GM18517 (cell line): ENCODE data around the gene OR1J4.
"Not testable (repeated sequence)": the region's sequence is repeated elsewhere in the genome, so short reads cannot be mapped to it uniquely, and the experiment has no call there.

Experiments used
- ATAC-seq: cut with Tn5 transposase; IDR thresholded peaks from one replicate; pipeline ENCODE4 v1.9.1; 2021; ENCODE audit warnings: mild to moderate bottlenecking, moderate library complexity; ENCODE audit not compliant: unreplicated experiment

OR1J4 gene, protein sequence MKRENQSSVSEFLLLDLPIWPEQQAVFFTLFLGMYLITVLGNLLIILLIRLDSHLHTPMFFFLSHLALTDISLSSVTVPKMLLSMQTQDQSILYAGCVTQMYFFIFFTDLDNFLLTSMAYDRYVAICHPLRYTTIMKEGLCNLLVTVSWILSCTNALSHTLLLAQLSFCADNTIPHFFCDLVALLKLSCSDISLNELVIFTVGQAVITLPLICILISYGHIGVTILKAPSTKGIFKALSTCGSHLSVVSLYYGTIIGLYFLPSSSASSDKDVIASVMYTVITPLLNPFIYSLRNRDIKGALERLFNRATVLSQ

DNA sequence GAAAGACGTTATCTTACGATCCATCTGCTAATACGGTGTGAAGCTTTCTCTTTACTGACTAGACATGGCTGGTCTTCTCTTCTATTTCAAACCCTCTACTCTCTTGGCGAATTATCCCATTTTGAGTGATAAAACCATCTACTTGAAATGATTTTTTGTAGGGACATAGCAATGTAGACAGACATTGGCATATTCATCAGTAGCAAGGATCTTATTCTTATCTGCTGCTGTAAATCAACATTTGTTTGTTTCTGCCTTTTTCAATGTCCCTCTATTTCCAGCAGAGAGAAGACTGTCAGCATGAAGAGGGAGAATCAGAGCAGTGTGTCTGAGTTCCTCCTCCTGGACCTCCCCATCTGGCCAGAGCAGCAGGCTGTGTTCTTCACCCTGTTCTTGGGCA is at the start of gene OR1J4:
Gene OR1J4, plus strand, starts transcription at position 301 of the 400 bp plus-strand sequence. Its CDS starts 0 bp downstream, at position 301.
- ATAC-seq = no peak

DNA sequence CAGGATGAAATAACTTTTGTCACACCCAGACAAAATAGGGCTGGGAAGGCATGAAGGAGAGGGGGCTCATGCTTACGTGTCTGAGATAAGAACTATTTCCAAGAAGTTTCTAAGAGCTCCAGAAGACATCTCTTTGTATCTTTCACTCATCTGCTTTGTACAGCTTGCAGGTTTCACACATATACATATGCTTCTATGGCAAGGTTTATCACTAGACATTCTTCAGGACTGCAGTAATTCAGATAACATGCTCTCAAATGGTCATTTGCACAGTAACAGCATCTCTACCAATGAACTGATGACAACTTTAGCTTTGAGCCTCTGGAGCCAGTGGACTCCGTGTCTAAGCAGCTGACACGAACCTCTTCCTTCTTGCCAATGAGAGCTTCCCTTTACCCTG is 44.4 kb upstream of the OR1J4 start:
- no peak for ATAC-seq

DNA sequence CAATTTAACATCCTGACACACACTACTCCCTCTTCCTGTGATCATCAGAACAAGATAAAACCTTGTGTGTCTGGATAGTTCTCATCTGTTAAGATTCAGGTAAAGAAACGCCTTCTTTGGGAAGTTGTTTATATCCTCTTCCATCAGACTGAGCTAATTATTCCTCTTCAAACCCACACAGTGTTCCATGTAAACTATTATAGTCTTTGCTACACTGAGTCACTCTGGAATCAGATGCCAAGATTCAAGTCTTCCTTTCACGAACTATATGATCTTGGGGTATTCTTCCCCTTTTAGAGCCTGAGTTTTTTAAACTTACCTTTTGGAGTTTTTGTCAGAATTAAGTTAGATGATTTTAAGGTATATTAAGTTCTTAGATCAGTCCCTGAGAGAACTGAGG is 43.2 kb upstream of the OR1J4 start:
- no peak for ATAC-seq

DNA sequence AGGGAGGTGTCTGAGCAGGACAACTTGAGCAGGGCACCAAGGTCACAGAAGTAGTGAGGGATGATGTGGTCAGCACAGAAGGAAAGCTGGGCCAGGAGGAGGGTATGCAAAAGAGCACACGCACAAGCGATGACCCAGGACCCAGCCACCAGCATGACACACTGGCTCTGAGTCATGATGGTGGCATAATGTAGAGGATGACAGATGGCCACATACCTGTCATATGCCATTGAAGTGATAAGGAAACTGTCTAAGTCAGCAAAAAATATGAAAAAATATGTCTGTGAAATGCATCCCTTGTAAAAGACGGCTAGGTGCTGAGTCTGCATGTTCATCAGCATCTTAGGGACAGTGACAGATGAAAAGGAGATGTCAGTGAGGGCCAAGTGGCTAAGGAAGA is 41.6 kb upstream of the OR1J4 start:
- no peak for ATAC-seq

DNA sequence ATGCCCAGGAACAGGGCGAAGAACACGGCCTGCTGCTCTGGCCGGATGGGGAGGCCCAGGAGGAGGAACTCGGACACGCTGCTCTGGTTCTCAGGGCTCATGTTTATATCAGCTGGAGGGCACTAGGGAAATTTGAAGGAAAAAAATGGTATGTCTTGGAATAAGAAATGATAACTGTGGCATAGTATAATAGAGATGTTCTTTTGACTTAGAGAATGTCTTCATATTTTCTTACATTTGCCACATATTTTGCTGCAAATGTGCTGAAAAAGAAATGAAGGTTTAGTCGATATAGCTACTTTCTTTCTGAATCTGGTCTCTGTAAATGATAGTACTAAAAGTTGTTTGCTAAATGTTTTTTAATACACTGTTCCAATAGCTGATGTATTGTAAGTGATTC is 41.1 kb upstream of the OR1J4 start, which contains the start of gene OR1J1:
Gene OR1J1, minus strand, starts transcription at position 101 of the 400 bp plus-strand sequence. Its CDS starts 0 bp downstream, at position 101.
- ATAC-seq = no peak

DNA sequence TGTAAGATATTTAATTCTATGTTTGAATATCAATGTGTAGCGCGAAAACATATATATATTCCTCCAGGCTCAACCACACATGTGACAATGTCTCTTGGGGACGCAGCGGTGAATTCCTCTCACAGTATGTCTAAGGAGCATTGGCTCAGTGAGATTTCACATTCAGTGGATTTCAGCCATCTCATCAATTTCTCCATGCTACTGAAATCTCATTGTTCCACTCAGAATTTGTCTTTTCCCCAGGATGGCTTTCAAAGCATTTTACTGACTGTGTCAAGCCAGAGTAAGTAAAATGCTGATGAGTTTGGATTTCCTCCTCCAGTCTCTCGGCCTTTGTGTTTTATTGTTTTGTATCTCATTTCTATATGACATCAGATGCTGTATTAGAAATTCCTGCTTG is 39.9 kb upstream of the OR1J4 start:
- no peak for ATAC-seq

DNA sequence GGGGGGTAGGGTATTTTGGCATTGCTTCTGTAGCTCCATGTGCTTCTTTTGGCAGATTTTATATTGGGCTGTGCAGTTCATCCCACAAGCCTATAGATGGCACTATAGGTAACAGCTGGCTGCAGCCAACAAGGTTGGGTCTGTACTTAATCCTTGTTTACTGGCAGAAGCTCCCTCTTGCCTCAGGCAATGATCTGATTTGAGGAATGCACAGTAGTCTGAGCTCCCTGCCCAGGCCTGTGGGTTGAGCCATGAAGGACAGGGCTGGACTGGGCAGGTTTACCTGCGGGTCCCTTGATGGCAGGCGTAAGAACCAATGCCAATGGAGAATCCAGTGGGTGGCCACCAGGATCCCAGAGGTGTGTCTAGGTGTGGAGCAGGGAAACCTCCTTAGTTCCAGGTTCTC is 20.1 kb upstream of the OR1J4 start:
- ATAC-seq = no peak

DNA sequence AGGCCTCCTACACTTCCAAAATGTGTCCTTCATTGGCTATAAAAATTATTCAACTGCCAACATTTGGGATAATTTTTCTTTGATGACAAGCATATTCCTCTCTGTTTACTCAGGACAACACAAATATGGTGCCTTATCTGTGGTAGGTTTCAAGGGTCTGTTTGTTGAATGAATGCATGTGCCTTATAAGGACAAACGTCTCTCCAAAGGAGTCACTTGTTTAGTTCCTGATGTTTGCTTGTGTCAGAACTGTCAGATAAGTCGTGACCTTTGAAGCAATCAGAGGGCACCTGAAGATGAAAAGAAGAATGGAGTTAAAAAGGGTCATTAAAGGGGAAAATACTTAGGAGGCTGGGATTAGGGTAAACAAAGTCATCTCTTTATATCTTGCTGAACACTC is 12.0 kb upstream of the OR1J4 start:
- ATAC-seq = no peak

DNA sequence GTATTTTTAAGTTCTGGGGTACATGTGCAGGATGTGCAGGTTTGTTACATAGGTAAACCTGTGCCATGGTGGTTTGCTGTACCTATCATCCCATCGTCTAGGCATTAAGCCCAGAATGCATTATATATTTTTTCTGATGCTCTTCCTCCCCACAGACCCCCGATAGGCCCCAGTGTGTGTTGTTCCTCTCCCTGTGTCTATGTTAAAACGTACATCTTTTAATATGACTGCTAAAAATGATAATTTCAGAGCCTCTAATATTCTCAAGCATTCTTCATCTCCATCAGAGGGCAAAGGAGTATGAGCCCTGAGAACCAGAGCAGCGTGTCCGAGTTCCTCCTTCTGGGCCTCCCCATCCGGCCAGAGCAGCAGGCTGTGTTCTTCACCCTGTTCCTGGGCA is 8.4 kb upstream of the OR1J4 start, which contains the start of gene OR1J2:
Gene OR1J2, plus strand, starts transcription at position 301 of the 400 bp plus-strand sequence. Its CDS starts 0 bp downstream, at position 301.
- ATAC-seq = no peak

DNA sequence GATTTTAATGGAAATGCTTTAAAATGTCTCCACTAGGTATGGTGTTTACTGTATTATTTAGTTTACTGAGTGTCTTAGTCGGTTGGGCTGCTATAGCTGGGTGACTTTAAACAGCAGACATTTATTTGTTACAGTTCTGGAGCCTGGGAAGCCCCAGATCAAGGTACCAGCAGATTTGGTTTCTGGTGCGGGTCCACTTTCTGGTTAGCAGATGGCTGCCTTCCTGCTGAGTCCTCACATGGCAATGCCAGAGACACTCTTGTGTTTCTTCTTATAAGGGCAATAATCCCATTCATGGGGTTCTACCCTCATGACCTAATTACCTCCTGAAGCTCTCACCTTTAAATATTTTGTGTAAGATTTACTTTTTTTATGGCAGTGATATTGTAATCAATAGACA is 715 bp upstream of the OR1J4 start:
- no peak for ATAC-seq

DNA sequence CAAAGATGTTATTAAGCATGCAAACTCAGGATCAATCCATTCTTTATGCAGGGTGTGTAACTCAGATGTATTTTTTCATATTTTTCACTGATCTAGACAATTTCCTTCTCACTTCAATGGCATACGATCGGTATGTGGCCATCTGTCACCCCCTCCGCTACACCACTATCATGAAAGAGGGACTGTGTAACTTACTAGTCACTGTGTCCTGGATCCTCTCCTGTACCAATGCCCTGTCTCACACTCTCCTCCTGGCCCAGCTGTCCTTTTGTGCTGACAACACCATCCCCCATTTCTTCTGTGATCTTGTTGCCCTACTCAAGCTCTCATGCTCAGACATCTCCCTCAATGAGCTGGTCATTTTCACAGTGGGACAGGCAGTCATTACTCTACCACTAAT is 435 bp downstream of the OR1J4 start:
- ATAC-seq = no peak

DNA sequence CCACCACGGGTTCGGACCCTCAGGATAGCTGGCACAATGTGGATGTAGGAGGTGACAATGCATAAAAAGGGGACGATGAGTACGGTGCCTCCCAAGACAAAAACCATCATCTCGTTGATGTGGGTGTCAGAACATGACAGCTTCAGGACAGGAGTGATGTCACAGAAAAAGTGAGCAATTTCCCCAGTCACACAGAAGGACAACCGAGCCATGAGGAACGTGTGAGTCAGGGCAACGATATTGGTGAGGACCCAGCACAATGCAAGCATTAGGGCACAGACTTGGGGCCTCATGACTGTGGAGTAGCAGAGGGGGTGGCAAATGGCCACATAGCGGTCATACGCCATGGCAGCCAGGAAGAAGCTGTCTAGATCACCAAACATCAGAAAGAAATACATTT is 7.7 kb downstream of the OR1J4 start:
- no peak for ATAC-seq

DNA sequence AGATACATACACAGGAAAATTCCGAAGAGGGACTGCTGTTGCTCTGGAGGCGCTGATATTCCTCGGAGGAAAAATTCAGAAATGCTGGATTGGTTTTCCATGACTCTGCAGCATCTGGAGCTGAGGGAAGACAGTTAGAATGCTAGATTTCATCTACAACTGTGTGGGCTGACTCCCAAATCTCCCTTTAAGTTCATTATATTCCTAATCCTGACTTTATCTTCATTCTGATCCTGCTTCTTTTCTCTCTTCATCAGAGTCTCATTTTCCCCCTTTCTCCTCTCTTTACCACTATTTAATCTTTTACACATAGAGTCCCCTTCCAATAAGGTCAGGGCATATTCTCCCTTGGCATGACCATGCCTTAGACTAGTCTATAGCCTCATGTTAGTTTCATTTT is 8.3 kb downstream of the OR1J4 start, which contains the start of gene OR1N1:
Gene OR1N1, minus strand, starts transcription at position 101 of the 400 bp plus-strand sequence. Its CDS starts 0 bp downstream, at position 101.
- no peak for ATAC-seq

DNA sequence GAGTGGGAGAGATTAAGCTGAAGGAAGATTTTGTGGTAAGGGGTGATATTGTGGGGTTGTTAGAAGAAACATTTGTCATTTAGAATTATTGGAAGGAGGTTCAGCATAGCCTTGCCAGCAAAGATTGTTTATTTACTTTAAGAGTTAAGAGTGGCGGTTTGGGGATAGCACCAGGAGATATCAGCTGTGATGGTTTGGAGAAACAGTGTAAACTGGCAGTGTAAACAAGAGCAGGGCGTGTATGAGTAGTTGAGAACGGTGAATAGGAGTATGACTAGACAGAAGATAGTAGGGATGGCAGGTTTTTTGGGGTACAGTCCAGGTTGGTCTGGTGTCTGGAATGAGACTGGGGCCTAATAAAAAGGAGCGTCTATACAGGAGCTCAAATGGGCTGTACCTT is 12.2 kb downstream of the OR1J4 start:
- ATAC-seq = not testable (repeated sequence)

DNA sequence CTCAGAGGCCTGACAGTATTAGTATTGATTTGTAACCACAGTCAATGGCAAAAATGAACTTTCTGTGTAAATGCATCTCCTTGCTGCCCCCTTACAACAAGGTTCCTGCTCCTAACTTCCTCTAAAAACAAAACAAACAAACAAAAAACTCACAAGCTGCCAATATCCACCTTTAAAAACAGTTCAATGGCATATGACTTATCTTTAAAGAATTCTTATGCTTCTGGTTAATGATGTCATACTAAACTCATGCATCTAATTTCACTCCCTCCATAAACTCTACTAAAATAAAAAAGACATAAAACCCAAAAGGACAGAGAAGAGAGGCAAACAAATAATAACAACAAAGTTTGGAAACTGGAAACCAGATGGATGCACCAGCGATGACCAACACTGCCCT is 17.2 kb downstream of the OR1J4 start:
- no peak for ATAC-seq

DNA sequence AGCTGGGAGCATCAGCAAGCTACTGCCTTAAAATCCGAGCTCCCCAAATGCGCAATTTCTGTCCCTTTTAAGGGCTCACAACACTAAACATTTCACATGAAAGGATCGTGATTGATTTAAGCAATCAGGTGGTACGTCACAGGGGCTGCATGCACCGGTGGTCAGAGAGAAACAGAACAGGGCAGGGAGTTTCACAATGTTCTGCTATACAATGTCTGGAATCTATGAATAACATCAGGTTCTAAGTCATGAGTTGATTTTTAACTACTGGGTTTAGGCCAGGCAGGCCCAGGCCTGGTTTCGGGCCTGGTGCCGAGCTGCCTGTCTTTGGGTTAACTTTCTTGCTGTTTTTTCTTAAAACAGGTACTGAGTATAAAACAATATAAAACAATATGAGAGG is 18.1 kb downstream of the OR1J4 start:
- ATAC-seq = not testable (repeated sequence)

DNA sequence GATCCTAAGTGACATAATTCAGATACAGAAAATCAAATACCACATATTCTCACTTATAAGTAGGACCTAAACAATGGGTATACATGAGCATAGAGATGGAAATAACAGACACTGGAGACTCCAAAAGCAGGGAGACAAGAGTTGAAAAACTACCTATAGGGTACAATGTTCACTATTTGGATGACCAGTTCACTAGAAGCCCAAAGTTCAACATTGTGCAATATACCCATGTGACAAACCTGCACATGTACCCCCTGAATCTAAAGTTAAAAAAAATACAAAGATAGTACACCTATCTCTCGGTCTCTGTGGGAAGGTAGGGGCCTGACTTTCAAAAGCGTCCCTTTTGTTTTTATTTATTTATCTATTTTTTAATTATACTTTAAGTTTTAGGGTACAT is 19.8 kb downstream of the OR1J4 start:
- ATAC-seq = no peak

DNA sequence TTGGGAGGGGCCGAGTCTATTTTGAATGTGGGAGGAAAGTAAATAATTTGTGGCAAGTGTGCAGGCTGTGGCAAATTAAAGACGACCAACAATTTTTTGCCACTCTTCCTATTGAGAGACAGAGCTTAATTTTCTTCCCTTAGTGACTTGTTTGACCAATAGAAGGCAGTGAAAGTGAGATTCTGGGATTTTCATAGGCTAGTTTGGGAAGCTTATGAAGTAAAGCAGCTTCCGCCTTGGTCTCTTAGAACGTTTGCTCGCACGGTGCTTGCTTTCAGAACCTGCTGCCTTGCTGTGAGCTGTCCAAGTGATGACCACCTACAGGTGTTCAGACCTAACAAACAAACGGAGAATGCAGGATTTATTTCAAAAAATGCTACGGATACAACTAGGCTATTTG is 27.3 kb downstream of the OR1J4 start:
- ATAC-seq = no peak

DNA sequence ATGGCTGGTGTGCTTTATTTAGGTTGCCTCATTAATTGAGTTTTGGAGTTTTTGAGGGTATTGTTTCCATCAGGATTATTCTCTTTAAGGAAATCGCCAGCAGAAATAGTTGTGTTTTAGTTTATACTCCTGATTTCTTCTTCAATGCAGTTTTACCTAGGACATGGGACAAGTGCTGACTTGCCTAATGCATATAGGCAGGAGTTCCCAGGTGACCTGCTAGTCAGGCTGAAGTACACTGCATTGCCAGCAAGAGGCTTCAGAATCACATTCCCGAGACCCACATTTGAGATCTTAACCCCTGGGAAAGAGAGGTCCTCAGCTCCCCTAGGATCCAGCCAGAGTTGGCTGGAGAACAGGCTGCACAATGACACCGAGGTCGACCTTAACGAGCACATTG is 32.4 kb downstream of the OR1J4 start:
- ATAC-seq = no peak

DNA sequence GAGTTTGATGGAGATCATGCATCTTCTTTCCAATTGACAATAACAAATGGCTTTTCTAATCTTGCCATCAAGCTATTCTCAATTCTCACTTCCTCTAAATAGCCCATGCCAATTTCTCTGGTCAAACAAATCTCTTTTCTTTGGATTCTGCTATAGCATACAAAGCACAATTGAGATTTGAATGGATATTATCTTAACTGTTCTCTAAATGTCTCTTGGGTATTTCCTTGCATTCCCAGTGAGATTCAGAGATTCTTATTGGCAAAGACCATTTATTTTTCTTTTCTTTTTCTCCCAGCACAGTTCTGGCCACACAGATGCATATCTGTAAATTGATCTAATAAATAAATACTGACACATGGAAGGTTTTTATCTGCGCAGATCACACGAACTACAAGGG is 33.9 kb downstream of the OR1J4 start, which contains the start of gene OR1N2:
Gene OR1N2, plus strand, starts transcription at position 301 of the 400 bp plus-strand sequence. CDS start 100 bp downstream, outside the sequence.
- ATAC-seq = no peak

DNA sequence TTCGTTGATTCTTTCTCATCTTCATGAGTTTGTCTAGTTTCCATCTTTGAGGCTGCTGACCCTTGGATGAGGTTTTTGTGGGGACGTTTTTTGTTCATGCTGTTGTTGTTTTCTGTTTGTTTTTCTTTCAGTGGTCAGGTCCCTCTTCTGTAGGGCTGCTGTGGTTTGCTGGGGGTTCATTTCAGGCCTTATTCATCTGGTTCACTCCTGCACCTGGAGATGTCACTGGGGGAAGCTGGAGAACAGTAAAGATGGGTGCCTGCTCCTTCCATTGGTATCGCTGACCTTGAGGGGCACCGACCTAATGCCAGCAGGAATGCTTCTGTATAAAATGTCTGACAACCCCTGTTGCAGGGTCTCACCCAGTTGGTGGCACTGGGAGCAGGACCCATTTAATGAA is 42.5 kb downstream of the OR1J4 start:
- no peak for ATAC-seq

DNA sequence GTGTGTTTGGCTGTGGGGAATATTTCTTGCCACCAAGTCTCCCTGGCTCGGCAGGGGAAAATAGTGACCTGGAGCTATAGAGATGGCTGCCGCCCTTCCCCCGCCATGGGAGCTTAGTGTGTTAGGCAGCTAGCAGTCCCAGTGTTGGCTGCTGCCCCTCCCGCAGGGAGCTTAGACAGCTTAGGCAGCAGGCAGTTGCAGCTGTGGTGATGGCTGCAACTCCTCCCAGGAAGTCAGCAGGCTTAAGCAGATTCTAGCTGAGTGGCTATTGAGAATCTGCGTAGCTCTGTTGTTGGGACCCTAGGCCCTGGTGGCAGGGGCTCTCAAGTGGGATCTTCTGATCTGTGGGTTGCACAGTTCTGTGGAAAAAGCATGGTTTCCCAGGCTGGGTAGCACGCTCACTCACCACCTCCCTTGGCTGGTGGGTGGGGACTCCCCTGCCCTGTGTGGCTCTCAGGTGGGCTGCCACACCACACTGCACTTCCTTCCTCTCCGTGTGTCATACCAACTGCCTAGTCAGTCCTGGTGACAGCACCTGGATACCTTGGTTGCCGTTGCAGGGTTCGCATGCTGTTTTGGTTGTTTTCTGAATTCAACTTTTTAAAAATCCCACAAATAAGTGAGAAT is 43.3 kb downstream of the OR1J4 start:
- no peak for ATAC-seq
